Right ventricle myocardium inferior (tissue), 1 donor: ENCODE data around the gene GMPR2. TPM values are rescaled to one million over a fixed set of nuclear protein-coding genes. Genes with fewer than 3 reads are reported as not detected.

ENCODE experiments used
- total RNA-seq: library from RNA; stranded (reverse); fragmentation: NEBNext Ultra II Directional; extraction: Animal tissue kit (Norgen Biotek cat#: 25700); gene quantifications from one replicate; pipeline ENCODE4 v1.2.1, GENCODE V29; 2021
- donor health status: DM: no; HTN: yes; CAD: no; lungs with severe emphysema.

Gene GMPR2
- total RNA-seq, 1 donor from 2014 or later, result 29.1 TPM

Other genes with a start within 250 kb of the GMPR2 start
- gene DHRS4L2, start 244.0 kb upstream of the GMPR2 start, total RNA-seq, result 16.3 TPM
- gene CARMIL3, start 180.9 kb upstream of the GMPR2 start, total RNA-seq, result 0.08 TPM
- gene CPNE6, start 161.4 kb upstream of the GMPR2 start, total RNA-seq, result not detected
- gene PCK2, start 138.6 kb upstream of the GMPR2 start, total RNA-seq, result 4.3 TPM
- 84.7 TPM for gene DCAF11, start 118.2 kb upstream of the GMPR2 start, total RNA-seq
- gene NRL, start 118.0 kb upstream of the GMPR2 start, total RNA-seq, result 1.8 TPM
- 129 TPM for gene FITM1, start 102.3 kb upstream of the GMPR2 start, total RNA-seq
- 140 TPM for gene PSME1, start 96.7 kb upstream of the GMPR2 start, total RNA-seq
- gene EMC9, start 91.3 kb upstream of the GMPR2 start, total RNA-seq, result 14.6 TPM
- 109 TPM for gene PSME2, start 86.3 kb upstream of the GMPR2 start, total RNA-seq
- 33.4 TPM for gene RNF31, start 85.4 kb upstream of the GMPR2 start, total RNA-seq
- gene IRF9, start 71.7 kb upstream of the GMPR2 start, total RNA-seq, result 30.5 TPM
- gene REC8, start 60.8 kb upstream of the GMPR2 start, total RNA-seq, result 2.4 TPM
- 10.5 TPM for gene IPO4, start 44.1 kb upstream of the GMPR2 start, total RNA-seq
- gene TM9SF1, start 37.5 kb upstream of the GMPR2 start, total RNA-seq, result 23.2 TPM
- gene TSSK4, start 27.2 kb upstream of the GMPR2 start, total RNA-seq, result 0.43 TPM
- 28.5 TPM for gene CHMP4A, start 19.4 kb upstream of the GMPR2 start, total RNA-seq
- 17.0 TPM for gene MDP1, start 16.9 kb upstream of the GMPR2 start, total RNA-seq
- 218 TPM for gene NEDD8, start 562 bp upstream of the GMPR2 start, total RNA-seq
- gene TINF2, start 9.7 kb downstream of the GMPR2 start, total RNA-seq, result 33.0 TPM
- gene TGM1, start 30.2 kb downstream of the GMPR2 start, total RNA-seq, result 1.1 TPM
- 21.5 TPM for gene RABGGTA, start 38.7 kb downstream of the GMPR2 start, total RNA-seq
- 8.3 TPM for gene DHRS1, start 66.9 kb downstream of the GMPR2 start, total RNA-seq
- gene NOP9, start 66.9 kb downstream of the GMPR2 start, total RNA-seq, result 23.0 TPM
- 4.3 TPM for gene CIDEB, start 75.0 kb downstream of the GMPR2 start, total RNA-seq
- 0.57 TPM for gene LTB4R2, start 77.2 kb downstream of the GMPR2 start, total RNA-seq
- gene LTB4R, start 78.6 kb downstream of the GMPR2 start, total RNA-seq, result 2.1 TPM
- 27.3 TPM for gene ADCY4, start 102.1 kb downstream of the GMPR2 start, total RNA-seq
- 4.2 TPM for gene RIPK3, start 107.1 kb downstream of the GMPR2 start, total RNA-seq
- 28.4 TPM for gene NFATC4, start 135.3 kb downstream of the GMPR2 start, total RNA-seq
- gene NYNRIN, start 166.1 kb downstream of the GMPR2 start, total RNA-seq, result 9.5 TPM
- gene CBLN3, start 196.7 kb downstream of the GMPR2 start, total RNA-seq, result 1.1 TPM
- gene KHNYN, start 197.0 kb downstream of the GMPR2 start, total RNA-seq, result 23.3 TPM
- 76.6 TPM for gene SDR39U1, start 209.8 kb downstream of the GMPR2 start, total RNA-seq